Activated CD8-positive, alpha-beta memory T cell treated with anti-CD3 and anti-CD28 coated beads, Interleukin-2, amount 50 U/mL, for 24 hours (primary cell): Measurements from ENCODE around the gene SLC13A3.

Experiments
- DNase-seq: peaks from one replicate; pipeline ENCODE4 v3.0.0-alpha.2; 2020; ENCODE audit errors: extremely low read depth

SLC13A3 gene

DNA sequence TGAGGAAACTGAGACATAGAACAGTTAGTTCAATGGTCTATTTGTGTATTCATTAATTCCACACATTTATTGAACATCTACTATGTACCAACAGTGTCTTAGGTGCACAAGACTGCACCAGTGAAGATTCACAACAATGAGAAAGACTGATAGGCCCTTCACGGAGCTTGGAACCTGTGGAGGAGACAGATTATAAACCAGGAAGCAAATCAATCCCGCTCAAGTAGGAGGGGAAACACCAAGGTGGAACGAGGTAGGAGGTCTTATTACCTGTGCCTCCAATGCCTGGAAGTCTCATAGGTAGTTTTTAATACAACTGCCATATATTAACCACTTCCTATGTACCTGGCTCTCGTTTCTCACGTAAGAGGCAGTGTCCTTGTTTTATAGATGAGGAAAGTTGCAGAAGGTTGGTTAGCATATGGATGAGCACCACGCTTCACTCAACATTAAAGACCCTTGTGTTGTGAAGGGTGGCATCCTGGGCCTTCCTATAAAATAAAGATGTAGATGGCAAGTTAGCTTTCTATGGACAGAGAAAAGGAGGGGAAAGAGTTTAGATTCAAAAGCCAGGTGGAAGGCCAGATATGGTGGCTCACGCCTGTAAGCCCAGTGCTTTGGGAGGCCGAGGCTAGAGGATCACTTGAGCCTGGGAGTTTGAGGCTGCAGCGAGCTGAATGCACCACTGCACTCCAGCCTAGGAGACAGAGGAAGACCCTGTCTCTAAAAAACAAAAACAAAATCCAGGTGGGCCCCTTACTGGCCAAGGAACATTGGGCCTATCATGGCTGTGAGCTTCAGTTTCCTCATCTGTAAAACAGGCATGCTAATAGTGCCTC lies 45.1 kb downstream of the SLC13A3 start:
- DNase-seq, result no peak

DNA sequence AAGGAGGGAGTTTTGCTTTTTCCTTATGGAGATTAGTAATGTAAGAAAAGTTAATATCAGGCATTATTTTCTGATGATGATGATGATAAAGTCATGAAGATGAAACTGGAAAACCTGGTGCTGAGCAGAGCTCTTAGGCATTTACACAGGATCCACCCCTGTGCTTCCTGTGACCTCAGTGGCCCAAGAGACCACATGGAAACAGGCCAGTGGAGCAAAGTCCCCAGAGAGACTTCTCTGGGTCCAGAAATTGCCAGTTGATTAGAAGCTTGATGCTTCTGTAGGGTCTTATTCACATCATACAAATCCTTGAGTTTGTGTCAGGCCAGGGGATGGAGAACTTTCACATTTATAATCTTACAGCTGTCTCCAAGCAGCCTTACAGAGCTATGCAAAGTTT lies 46.1 kb downstream of the SLC13A3 start:
- DNase-seq, result no peak

DNA sequence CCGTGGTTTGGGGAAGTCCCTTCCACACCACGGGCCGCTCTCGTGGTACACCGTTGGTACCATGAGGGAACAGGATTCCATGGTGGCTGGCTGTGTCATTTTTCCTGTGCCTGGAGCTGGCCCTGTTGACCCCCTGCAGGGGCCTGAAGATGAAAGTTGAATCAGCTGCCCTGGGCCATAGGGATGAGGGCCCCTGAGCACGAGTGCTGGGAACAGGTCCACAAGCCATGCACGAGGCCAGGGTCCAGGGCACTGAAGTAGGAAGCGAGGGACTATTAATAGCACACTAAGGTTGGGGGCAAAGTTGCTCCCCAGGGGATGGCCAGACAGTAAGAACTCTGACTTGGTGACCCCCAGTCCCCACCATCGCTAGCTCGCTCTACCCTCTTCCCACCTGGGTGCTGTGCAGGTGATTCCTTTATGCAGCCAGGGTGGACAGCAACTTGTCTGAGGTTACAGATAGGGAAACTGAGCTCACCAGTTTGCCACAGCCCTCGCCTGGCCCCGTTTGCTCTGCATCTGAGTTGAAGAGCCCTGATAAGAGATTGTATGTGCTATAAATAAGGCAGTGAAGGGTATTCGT lies 46.6 kb downstream of the SLC13A3 start:
- no peak for DNase-seq

DNA sequence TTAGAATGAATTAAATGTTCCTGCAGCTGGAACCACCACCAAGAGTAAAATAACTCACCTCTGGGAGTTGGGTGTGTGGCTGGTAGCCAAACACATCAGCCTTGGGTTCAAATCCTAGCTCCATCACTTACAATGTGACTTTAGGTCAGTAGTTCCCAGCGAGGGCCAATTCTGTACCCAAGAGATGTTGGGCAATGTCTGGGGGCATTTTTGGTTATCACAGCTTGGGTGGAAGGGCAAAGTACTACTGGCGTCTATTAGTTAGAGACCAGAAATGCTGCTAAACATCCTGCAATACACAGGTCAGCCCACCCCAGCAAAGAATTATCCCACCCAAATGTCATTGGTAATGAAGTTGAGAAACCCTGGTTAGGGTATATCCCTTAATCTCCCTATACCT lies 48.8 kb downstream of the SLC13A3 start:
- DNase-seq, result no peak

DNA sequence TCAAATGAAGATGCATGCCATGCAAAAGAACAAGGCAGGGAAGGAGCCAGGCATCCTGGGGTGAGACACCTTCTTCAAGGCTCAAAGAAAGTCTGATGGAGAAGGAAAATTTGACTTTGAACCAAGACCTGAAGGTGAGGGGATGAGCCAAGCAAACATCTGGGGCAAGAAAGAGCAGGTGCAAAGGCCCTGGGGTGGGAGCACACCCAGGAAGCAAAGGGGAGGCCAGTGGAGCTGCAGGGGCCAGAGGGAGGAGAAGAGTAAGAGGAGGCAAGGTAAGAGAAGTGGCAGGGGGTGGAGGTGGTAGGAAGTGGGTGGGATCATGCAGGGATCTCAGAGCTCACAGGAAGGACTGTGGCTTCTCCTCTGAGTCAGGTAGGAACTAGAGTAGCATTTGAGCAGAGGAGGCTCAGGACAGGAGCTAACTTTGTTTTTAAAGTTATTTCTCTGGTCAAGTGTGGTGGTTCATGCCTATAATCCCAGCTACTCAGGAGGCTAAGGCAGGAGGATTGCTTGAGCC lies 49.6 kb downstream of the SLC13A3 start:
- no peak for DNase-seq

DNA sequence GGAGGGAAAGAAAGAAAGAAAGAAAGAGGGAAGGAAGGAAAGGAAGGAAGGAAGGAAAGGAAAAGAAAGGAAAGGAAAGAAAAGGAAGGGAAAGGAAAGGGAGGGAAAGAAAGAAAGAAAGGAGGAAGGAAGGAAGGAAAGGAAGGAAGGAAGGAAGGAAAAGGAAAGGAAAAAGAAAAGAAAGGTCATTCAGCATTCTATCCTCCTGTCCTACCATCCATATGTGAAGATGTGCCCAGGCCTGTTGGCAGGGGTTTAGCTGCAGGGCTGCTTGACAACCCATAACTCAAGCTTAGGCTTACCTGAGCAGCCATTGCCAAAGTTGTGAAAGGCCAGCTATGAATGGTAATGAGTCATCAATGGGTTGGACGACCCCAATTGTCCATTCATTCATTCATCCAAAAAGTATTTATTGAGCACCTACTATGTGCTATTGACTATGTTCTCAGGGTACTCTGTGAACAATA lies 50.9 kb downstream of the SLC13A3 start:
- no peak for DNase-seq

DNA sequence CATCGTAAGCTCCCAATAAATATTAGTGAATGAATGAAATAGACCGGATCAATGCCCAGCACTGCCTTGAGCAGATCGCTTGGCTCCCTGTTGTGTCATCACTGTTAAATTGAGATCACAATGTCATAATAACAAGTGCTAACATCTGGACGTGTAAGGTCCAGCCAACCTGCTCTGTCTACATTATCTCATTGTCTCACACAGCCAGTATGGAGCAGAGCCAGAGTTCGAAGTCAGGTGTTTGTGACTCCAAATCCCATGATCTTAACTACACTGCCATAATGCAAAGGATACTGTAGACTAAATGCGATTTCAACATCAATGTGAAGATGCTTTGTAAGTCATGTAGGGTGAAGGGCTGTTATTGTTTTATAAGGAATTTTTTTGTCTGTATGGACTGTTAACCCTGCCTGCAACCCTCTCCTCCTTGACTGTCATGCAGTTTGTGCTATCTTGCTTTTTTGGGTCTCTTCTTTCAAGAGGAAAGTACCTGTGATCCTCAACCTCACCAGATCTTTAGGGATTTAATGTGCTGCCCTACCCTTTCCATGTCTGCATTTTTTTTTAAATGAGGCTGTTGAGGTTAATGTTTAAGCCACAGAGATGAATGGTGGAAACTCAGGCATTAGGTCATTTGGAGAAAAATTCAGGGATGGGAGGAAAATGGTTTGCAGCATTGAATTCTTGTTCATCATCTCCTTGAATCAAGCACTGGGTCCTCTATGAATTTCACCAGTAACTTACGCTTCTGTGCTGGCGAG lies 51.9 kb downstream of the SLC13A3 start:
- DNase-seq, result no peak

DNA sequence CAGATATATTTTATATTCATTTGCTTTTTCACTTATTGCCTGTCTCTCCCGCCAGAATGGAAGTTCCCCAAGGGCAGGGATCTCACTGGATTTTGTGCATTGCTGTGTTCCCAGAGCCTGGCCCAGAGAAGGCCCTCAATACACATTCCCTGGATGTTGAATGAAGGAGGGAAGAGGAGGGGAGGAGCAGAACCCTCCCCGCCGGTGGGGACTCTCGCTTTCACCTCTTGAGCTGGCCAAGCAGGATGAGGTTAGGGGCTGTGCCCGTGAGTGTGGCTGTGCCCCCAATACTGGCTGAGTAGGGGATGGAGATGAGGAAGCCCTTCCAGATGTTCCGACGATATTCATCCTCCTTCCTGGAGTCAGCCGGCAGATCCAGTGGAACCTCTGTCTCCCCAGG lies 55.3 kb downstream of the SLC13A3 start:
- no peak for DNase-seq

DNA sequence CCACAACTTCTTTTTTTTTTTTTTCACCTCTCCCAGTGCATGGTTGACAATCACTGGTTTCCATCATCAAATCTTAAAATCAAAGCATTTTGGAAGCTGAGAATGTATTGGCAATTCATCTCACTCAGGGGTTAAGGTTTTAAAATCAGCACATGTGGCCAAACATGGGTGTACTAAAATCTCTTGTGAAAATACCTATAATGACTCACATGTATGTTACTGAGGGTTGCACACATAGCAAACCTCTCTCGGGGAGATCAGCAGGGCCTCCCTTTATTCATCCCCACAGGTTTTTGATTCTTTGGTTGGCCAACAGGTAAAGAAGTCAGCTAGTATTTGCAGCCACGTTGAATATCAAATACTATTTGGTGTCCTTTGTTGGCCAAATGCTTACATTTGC lies 56.5 kb downstream of the SLC13A3 start:
- DNase-seq, result no peak

DNA sequence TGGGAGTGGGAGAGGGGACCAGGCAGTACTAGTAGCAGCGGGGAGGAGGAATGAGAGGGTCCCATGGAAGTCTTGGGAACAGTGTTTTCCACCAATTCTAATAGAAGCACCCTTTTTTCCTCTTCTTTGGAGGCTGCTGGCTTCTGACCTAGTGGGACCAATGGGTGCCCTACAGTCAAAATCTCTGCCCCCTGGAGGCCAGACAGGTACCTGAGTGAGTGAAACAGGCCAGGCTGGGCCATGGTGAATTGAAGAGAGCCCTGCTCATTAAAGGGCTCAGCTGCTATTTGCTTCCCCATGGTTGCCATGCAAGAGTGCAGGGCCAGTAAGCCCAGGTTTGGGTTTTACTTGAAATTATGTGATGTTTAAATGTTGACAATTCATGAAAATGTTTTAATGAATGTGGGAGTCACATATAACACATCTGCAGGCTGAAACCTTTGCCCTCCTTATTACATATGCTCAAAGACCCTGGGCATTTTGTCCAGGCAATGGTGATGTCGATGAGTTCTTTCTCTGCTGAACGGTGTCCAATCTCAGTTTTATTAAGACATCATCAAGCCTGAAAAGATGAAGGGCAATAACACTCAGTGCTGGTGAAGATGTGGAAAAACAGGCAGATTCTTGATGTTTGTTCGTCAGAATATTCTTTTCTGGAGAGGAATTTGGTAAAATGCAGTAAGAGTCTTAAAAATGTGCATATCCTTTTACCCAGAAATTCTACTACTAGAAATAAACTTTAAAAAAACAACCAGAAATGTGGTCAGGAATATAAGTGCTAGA lies 58.5 kb downstream of the SLC13A3 start:
- DNase-seq, result no peak

DNA sequence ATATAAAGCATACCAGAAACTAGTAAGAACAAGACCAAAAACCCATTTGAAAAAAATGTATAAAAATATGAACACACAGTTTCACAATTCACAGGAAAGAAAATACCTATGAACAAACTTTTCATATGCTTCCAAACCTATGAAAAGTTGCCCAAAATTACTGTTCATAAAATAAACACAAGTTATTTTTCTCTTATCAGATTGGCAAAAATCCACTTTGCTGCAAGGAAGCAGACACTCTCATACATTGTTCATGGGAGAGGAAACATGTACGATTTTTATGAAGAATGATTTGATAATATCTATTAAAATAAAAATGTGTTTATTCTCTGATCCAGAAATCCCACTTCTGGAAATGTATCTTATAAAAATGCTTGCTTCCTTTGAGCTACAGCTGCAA lies 60.8 kb downstream of the SLC13A3 start:
- no peak for DNase-seq

DNA sequence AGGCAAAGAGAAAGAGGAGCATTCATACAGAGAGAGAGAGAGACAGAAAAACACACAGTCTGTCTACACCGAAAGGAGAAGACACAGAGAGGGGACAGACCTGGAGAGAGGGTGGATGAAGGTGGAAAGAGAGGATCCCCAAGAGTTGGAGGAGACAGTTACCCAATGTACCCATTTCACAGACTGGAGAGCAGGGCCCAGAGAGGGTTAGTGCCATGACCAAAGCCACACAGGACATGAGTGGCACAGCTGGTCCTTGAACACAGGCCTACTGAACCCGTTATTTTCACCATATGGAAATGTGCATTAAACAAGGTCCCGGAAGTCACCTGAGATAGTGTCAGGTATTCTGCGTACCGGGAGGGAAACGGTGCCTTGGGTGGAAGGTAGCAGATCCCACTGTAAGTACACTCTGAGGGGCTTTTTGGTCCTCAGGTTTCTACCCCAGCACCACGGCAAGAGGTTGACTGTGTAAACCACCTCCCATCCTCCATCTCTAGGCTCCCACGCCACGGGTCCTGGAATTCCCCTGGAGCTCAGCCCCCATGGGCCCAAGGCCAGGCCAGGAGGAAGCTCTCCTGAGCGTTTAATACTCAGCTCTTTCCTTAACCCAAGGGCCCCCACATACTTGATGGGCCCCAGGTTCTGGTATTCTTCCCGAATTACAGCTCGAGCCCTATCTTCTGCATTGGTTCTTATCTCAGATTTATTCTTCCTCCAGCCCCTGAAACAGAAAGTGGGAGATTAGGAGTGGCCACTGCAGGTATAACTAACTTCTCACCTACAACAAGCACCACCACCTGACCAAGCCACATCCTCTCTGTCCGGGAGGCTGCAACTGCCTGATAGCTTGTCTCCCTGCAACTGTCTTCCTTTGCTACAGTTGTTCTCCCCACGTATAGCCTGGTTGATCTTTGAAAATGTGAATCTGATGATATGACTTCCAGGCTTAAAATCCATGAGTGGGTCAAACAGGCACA lies 62.4 kb downstream of the SLC13A3 start:
- no peak for DNase-seq

DNA sequence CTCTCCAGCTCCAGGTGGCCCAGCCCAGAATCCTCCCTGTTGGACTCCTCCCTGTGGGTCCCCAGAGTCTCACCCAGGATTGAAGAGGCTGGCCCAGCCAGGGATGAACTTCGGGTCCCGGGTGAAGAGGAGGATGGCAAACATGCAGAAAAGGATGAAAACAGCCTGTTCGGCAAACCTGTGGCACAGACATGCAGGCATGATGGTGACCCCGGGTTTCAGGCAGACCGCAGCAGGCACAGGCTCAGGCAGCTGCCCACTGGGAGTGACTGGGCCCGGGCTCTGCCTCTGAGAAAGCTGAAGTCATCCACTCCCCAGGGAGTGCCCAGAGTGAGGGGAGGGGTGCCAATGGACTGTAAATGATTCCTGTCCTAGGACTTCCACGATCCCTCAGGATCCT lies 63.3 kb downstream of the SLC13A3 start:
- DNase-seq, result no peak

DNA sequence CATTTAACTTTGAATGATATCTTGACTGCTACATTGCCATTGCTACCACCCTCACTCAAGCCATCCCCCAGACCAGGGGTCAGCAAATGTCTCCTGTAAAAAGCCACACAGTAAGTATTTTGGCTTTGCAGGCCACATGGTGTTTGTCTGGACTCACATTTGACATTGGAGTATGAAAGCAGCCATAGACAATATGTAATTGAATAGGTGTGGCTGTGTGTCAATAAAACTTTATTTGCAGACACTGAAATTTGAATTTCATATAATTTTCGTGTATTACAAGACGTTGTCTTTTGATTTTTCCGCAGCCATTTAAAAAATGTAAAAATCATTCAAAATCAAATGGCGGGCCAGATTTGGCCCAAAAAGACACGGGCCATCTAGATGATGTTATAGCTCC lies 64.5 kb downstream of the SLC13A3 start:
- no peak for DNase-seq

DNA sequence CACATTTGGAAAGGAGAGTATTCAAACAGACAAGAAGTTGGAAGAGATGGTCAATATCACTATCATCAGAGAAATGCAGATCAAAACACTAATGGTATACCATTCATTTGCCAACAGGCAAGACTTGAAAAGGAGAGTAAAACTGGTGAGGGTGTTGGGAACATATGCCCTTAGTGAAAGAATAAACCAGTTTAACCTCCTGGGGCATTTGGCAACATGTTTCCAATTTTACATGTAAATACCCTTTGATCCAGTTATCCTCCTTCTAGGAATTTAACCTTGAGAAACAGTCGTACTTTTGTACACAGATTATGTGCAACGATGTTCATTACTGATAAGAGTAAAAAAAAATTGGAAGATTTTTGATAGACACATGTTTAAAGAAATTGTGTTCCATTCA lies 66.8 kb downstream of the SLC13A3 start:
- DNase-seq, result no peak

DNA sequence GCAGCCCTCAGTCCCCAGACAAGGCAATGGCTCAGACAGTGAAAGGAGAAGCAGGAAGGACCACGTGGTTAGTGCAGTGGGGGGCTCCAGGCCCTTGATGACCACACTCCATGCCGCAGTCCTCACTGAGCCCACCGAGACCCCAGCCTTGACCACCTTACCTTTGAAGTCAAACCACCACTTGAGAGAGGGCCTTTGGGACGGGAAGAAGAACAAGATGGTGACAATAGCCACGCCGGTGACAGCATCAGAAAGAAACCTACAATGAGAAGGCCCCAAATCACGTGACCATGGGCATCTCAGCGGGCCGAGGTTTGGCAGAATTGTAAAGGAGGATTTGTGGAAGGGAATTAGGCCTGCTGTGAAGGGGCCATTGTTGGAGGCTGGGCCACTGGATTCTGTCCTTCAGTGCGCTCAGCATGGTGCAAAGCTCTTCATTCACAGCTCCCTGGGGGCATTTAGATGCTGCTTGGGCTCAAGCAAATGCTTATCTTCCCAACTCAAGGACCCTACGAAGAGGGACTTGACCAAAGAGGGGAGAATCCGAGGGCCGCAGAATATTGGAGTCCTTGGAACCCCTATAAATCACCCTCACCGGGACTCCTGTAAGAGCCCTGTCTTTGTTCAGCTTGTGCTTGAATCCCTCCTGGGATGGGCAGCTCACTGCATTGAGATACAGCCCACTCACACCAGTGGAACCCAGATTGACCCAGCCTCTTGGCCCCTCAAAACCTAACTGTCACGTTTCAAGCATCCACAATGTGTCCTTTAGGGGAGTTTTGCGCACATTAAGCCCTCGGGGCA lies 67.6 kb downstream of the SLC13A3 start:
- no peak for DNase-seq

DNA sequence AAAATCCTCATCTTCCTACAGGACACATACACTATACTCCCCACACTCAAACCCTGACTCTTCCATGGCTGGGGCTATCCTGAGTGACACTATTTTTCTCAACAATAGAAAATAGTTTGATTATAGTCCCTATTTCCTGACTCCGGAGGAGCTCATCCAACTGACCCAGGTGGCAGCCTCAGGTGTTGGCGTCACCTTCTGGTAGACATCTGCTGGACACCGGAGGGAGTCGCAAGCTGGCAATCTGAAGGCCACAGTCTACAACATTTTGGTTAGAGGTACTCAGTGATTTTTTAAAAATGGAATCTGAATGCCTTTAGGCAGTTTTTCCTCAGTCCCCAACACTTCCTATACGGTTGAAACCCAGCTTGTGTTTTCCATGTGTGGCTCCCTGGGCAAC lies 68.6 kb downstream of the SLC13A3 start:
- no peak for DNase-seq

DNA sequence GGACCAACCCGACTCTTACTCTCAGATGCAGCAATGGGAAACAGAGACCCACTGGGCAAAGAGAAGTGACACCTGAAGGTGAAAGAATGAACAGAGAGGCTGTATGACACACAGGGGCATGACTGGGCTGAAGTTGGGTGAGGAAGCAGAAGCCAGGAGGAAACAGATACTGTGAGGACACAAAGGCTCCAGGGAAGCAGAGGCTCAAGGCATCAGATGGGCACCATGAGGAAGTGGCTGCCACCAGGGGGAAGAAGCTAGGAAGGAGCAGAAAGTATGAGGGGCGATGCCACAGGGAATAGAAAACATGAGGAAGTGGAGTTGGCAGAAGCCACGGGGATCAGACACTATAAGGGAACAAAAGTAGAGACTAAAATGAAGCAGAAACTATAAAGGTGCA lies 69.9 kb downstream of the SLC13A3 start:
- DNase-seq, result no peak

DNA sequence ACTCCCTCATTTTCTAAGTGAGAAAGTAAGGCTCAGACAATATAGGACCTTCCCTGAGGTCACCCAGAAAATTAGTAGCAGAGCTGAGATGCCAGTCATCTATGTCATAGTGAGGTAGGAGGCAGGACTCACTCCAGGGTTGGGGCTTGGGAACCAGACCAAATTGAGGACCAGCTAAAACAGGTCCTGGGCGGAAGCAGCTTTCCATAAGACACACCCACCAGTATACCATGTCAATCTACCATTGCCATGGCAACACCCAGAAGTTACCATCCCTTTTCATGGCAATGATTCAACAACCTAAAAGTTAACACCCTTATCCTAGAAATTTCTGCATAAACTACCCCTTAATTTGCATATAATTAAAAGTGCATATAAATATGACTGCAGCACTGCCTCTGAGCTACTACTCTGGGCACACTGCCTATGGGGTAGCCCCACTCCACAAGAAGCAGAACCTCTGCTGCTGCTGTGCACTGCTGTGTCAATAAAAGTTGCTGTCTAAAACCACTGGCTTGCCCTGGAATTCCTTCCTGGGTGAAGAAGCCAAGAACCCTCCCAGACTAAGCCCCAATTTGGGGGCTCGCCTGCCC lies 70.5 kb downstream of the SLC13A3 start:
- no peak for DNase-seq
